K562 (cell line): Measurements from ENCODE around the gene ZFP36. TPM values are rescaled to one million over a fixed set of nuclear protein-coding genes. Genes with fewer than 3 reads are reported as not detected.
A peak's percentile ranks its signal among the peaks of the same experiment; 100 is the strongest.

ENCODE experiments used
- FIP1L1 ChIP-seq: fragments of 200-400 bp; formaldehyde crosslinking; IDR thresholded peaks from 2 replicates; pipeline ENCODE4 v1.6.1; 2018; ENCODE audit warnings: mild to moderate bottlenecking, low read depth, low read length; ENCODE audit not compliant: poor library complexity, severe bottlenecking
- HDAC3 ChIP-seq: fragments of 450-650 bp; IDR thresholded peaks from 2 replicates; pipeline ENCODE4 v1.6.1; 2018; ENCODE audit warnings: borderline replicate concordance, mild to moderate bottlenecking, moderate library complexity; ENCODE audit not compliant: partially characterized antibody
- HMGN3 ChIP-seq: IDR thresholded peaks from 2 replicates; pipeline ENCODE4 v1.6.1; 2011; ENCODE audit warnings: borderline replicate concordance, low read depth, mild to moderate bottlenecking, mixed read lengths, low read length; ENCODE audit not compliant: insufficient read length; ENCODE audit errors: extremely low read depth
- HNRNPL ChIP-seq: fragments of 200-400 bp; formaldehyde crosslinking; IDR thresholded peaks from 2 replicates; pipeline ENCODE4 v1.6.1; 2017; ENCODE audit warnings: low read depth, mild to moderate bottlenecking, low read length
- PHF20 ChIP-seq: fragments of 450-650 bp; IDR thresholded peaks from 2 replicates; pipeline ENCODE4 v1.6.1; 2018; ENCODE audit not compliant: partially characterized antibody
- PPARD ChIP-seq: fragments of 250-450 bp; sonication (Bioruptor Pico); IDR thresholded peaks from 2 replicates; pipeline ENCODE4 v1.8.0; 2022; ENCODE audit warnings: inconsistent platforms, mild to moderate bottlenecking, moderate library complexity
- RAD21 ChIP-seq, 2 experiments: fragments of 250-450 bp in 1 of 2; fragments of 450-650 bp in 1 of 2; sonication (Bioruptor Pico) in 1 of 2; formaldehyde crosslinking in 1 of 2; IDR thresholded peaks in 1 of 2; conservative IDR thresholded peaks in 1 of 2; 2 replicates each; pipeline versions ENCODE4 v1.4.0 to v1.8.0; 2020 to 2022; ENCODE audit warnings: mild to moderate bottlenecking in 2 of 2, moderate library complexity in 1 of 2
- ZNF76 ChIP-seq: fragments of 250-450 bp; sonication (Bioruptor Pico); IDR thresholded peaks from 2 replicates; pipeline ENCODE4 v1.4.0; 2020; ENCODE audit warnings: mild to moderate bottlenecking, moderate library complexity, borderline replicate concordance
- polyA plus RNA-seq, 8 experiments: library from polyadenylated mRNA; depleted of rRNA in 4 of 8; stranded (reverse) in 5 of 8; unstranded in 3 of 8; fragments of >200 nt; fragmentation: Nextera tagmentation in 2 of 8; fragmentation: Illumina TruSeq in 1 of 8; extraction: Ambion mirVana in 2 of 8; extraction: Trizol in 1 of 8; gene quantifications; 2 replicates each; pipeline versions ENCODE4 v1.2.1 to v1.2.3, GENCODE V29; 2011 to 2014; ENCODE audit warnings: inconsistent platforms in 1 of 8, missing spikeins in 1 of 8
- total RNA-seq, 7 experiments: library from RNA; depleted of rRNA in 6 of 7; stranded (reverse); fragments of >200 nt in 6 of 7; fragmentation: Illumina TruSeq in 2 of 7; extraction: Trizol in 2 of 7; gene quantifications; 2 replicates each; pipeline versions ENCODE4 v1.2.1 to v1.2.3, GENCODE V29; 2011 to 2021; ENCODE audit warnings: low replicate concordance in 1 of 7
- TF ChIP-seq, protein P1 (sequence below), 2 experiments: fragments of 450-650 bp; conservative IDR thresholded peaks; 2 replicates each; pipeline ENCODE4 v1.6.1; 2017; ENCODE audit warnings: mild to moderate bottlenecking in 2 of 2, moderate library complexity in 2 of 2
- TF ChIP-seq, protein P2 (sequence below): sonication (generic); formaldehyde crosslinking; IDR thresholded peaks from 2 replicates; pipeline ENCODE4 v1.8.0; 2022; ENCODE audit warnings: missing genetic modification reagents, mild to moderate bottlenecking, borderline replicate concordance
- TF ChIP-seq, protein P3 (sequence below): fragments of 250-450 bp; sonication (Bioruptor Pico); IDR thresholded peaks from 2 replicates; pipeline ENCODE4 v1.8.0; 2021; ENCODE audit warnings: borderline replicate concordance, mild to moderate bottlenecking, moderate library complexity; ENCODE audit not compliant: poor library complexity, severe bottlenecking
- TF ChIP-seq, protein P4 (sequence below): fragments of 450-650 bp; conservative IDR thresholded peaks from 2 replicates; pipeline ENCODE4 v1.6.1; 2016; ENCODE audit warnings: missing genetic modification characterization, low read depth, mild to moderate bottlenecking, control low read depth, missing compliant biosample characterization
- TF ChIP-seq, protein P5 (sequence below): fragments of 250-450 bp; sonication (Bioruptor Pico); IDR thresholded peaks from 2 replicates; pipeline ENCODE4 v1.5.0; 2021; ENCODE audit warnings: mild to moderate bottlenecking, moderate library complexity

The ZFP36 gene
- total and polyA plus RNA-seq, 9 of the 15 experiments (the other 6 are each of a cell fraction or from before 2014, with no cell fraction given) = 1.0 to 20.1 (median 3.5) TPM

DNA sequence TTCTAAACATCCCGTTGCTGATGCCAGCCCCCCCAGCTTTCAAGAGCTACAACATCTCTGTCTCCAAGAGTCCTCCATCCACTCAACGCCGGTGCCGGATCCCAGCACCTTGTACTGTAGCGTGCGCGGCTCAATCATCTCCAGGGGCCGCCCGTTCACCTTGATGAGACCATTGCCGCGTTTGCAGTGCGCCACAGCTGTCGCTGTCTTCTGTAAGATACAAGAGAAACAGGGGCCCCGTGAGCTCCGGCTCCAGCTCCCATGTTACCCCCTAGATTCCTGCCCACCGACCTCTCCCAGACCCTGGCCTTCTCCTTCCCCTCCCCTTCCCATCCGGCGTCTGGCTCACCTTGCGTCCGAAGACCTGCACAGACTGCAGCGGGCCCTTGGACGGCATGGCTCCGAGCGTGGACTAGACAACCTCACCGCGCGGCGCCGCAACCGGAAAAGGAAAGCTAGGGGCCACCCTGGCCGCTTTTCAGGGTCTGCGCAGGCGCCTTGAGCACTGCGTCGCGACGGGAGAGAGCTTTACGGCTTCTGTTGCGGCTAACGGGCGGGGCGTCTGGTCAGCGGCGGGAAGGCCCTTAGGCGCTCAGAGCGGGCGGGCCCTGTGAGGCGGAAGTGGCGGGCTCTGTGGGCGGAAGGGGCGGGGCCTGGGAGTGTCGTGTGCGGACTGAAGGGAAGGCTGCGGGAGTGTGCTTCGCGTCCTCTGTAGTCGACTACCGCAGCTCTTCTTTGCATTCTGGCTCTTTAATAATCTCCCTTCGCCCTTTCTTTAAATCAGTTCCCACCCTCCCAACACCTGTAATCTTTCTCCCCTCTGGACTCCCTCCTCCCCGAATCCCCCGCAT lies 29.1 kb downstream of the ZFP36 start, which contains the start of gene RPS16 (continued):
- TF ChIP-seq, protein P1, sequence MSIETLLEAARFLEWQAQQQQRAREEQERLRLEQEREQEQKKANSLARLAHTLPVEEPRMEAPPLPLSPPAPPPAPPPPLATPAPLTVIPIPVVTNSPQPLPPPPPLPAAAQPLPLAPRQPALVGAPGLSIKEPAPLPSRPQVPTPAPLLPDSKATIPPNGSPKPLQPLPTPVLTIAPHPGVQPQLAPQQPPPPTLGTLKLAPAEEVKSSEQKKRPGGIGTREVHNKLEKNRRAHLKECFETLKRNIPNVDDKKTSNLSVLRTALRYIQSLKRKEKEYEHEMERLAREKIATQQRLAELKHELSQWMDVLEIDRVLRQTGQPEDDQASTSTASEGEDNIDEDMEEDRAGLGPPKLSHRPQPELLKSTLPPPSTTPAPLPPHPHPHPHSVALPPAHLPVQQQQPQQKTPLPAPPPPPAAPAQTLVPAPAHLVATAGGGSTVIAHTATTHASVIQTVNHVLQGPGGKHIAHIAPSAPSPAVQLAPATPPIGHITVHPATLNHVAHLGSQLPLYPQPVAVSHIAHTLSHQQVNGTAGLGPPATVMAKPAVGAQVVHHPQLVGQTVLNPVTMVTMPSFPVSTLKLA (conservative IDR thresholded peaks at IDR 0.05) = peak; percentile 86 to 91
- no peak for TF ChIP-seq HNRNPL
- no peak for TF ChIP-seq ZNF76 (CRISPR knock-in tag)
- peak; percentile 68 for TF ChIP-seq HMGN3
- peak; percentile 72 for TF ChIP-seq PHF20
- TF ChIP-seq HDAC3 = no peak
- no peak for TF ChIP-seq RAD21 (CRISPR knock-in tag; conservative IDR thresholded peaks at IDR 0.05 in 1 of 2, IDR thresholded peaks at IDR 0.05 in 1 of 2)
- TF ChIP-seq PPARD (CRISPR knock-in tag) = no peak
- TF ChIP-seq, protein P2, sequence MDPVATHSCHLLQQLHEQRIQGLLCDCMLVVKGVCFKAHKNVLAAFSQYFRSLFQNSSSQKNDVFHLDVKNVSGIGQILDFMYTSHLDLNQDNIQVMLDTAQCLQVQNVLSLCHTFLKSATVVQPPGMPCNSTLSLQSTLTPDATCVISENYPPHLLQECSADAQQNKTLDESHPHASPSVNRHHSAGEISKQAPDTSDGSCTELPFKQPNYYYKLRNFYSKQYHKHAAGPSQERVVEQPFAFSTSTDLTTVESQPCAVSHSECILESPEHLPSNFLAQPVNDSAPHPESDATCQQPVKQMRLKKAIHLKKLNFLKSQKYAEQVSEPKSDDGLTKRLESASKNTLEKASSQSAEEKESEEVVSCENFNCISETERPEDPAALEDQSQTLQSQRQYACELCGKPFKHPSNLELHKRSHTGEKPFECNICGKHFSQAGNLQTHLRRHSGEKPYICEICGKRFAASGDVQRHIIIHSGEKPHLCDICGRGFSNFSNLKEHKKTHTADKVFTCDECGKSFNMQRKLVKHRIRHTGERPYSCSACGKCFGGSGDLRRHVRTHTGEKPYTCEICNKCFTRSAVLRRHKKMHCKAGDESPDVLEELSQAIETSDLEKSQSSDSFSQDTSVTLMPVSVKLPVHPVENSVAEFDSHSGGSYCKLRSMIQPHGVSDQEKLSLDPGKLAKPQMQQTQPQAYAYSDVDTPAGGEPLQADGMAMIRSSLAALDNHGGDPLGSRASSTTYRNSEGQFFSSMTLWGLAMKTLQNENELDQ (CRISPR knock-in tag) = no peak
- TF ChIP-seq, protein P3, sequence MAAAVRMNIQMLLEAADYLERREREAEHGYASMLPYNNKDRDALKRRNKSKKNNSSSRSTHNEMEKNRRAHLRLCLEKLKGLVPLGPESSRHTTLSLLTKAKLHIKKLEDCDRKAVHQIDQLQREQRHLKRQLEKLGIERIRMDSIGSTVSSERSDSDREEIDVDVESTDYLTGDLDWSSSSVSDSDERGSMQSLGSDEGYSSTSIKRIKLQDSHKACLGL = peak; percentile 60
- TF ChIP-seq, protein P4, sequence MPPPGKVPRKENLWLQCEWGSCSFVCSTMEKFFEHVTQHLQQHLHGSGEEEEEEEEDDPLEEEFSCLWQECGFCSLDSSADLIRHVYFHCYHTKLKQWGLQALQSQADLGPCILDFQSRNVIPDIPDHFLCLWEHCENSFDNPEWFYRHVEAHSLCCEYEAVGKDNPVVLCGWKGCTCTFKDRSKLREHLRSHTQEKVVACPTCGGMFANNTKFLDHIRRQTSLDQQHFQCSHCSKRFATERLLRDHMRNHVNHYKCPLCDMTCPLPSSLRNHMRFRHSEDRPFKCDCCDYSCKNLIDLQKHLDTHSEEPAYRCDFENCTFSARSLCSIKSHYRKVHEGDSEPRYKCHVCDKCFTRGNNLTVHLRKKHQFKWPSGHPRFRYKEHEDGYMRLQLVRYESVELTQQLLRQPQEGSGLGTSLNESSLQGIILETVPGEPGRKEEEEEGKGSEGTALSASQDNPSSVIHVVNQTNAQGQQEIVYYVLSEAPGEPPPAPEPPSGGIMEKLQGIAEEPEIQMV (tag) = peak; percentile 99
- TF ChIP-seq, protein P5, sequence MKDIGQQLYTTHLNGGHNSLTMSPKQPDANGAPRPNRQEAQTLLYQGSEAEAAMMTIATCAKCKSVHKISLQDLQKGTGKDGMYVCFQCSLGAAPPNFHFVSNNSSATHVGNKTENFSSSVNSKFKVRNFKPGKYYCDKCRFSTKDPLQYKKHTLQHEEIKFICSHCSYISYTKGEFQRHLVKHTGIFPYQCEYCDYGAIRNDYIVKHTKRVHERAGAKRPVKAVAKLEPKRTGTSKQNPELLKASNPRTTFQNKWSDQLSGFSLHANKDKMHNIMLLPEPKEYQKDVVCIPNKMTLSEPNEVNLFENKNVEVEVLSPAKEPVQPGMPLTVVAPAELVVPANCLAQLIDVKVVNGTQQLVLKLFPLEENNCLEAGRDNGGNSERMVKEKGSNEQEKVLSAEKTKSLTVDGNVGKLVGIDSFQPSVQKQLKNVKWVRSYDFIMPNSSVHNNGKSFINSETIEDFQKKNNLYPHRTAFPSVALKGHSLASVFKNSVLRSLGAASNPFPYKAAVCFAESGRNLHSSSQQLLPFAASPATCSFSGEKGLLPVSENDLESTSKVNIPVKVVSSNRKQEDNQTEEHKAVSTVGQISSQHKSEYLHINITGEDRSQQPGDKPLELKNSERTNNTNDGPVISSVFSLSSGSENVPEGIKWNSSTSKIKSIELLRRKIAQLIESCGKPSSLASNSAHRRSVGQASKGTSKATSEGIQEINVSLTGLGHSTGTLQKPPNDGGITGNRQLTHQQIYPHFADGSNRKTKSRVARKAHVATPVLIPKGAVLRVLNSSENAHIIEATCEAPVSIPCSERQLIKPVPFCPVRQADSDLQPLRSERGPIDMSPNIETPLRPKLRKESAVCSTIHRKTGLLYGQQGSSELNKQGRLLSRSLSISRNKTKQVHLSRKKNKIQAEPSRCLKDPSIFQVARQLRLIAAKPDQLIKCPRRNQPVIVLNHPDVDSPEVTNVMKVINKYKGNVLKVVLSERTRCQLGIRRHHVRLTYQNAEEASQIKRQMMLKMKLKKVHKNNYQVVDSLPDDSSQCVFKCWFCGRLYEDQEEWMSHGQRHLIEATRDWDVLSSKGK (CRISPR knock-in tag) = no peak
- TF ChIP-seq FIP1L1 = peak; percentile 72
